HepG2 (cell line): ENCODE results near the gene NAT9. TPM values are rescaled to one million over a fixed set of nuclear protein-coding genes. Genes with fewer than 3 reads are reported as not detected.
A peak's percentile ranks its signal among the peaks of the same experiment; 100 is the strongest.

Experiments used
- HOXA3 ChIP-seq: sonication (generic); formaldehyde crosslinking; IDR thresholded peaks from 2 replicates; pipeline ENCODE4 v1.5.0; 2020; ENCODE audit warnings: missing genetic modification reagents
- PATZ1 ChIP-seq: sonication (generic); formaldehyde crosslinking; IDR thresholded peaks from 2 replicates; pipeline ENCODE4 v1.4.0; 2020; ENCODE audit warnings: missing genetic modification reagents
- TOPORS ChIP-seq: sonication (generic); formaldehyde crosslinking; IDR thresholded peaks from 2 replicates; pipeline ENCODE4 v1.8.0; 2023; ENCODE audit warnings: mild to moderate bottlenecking, missing genetic modification reagents
- ZBTB40 ChIP-seq, 2 experiments: fragments of 450-650 bp in 1 of 2; sonication (generic) in 1 of 2; formaldehyde crosslinking in 1 of 2; IDR thresholded peaks; 2 replicates each; pipeline versions ENCODE4 v1.6.1 to v1.8.0; 2016 to 2022; ENCODE audit warnings: antibody characterized with exemption in 1 of 2, mild to moderate bottlenecking in 1 of 2, missing genetic modification reagents in 1 of 2
- ZC3H13 ChIP-seq: sonication (generic); formaldehyde crosslinking; IDR thresholded peaks from 2 replicates; pipeline ENCODE4 v1.8.1; 2023; ENCODE audit warnings: mild to moderate bottlenecking, missing genetic modification reagents, moderate library complexity
- ZNF234 ChIP-seq: sonication (generic); formaldehyde crosslinking; conservative IDR thresholded peaks from 2 replicates; pipeline ENCODE4 v1.5.1; 2020; ENCODE audit warnings: mild to moderate bottlenecking, missing genetic modification reagents
- polyA plus RNA-seq, 8 experiments: library from polyadenylated mRNA; depleted of rRNA in 3 of 8; stranded (reverse) in 7 of 8; unstranded in 1 of 8; fragments of >200 nt; fragmentation: Illumina TruSeq in 4 of 8; extraction: Trizol in 4 of 8; gene quantifications; 2 replicates each; pipeline versions ENCODE4 v1.2.1 to v1.2.3, GENCODE V29; 2011 to 2016; ENCODE audit warnings: low read depth in 4 of 8, missing spikeins in 1 of 8, mixed read lengths in 1 of 8; ENCODE audit not compliant: insufficient read depth in 1 of 8
- total RNA-seq, 5 experiments: library from RNA; depleted of rRNA; stranded (reverse); fragments of >200 nt; fragmentation: Illumina TruSeq; extraction: Trizol; gene quantifications; 2 replicates each; pipeline ENCODE4 v1.2.3, GENCODE V29; 2016; ENCODE audit warnings: low read depth in 1 of 5
- TF ChIP-seq, protein P1 (sequence below): sonication (generic); formaldehyde crosslinking; IDR thresholded peaks from 2 replicates; pipeline ENCODE4 v1.4.0; 2020; ENCODE audit warnings: mild to moderate bottlenecking, missing genetic modification reagents

NAT9 gene
- total and polyA plus RNA-seq, 2 of the 13 experiments (the other 11 are each of a cell fraction or from before 2014, with no cell fraction given), result 39.7 to 44.2 TPM

GRCh38 chr17:74763565-74764387, 12.4 kb downstream of the NAT9 start (continued):
- TF ChIP-seq, protein P1, sequence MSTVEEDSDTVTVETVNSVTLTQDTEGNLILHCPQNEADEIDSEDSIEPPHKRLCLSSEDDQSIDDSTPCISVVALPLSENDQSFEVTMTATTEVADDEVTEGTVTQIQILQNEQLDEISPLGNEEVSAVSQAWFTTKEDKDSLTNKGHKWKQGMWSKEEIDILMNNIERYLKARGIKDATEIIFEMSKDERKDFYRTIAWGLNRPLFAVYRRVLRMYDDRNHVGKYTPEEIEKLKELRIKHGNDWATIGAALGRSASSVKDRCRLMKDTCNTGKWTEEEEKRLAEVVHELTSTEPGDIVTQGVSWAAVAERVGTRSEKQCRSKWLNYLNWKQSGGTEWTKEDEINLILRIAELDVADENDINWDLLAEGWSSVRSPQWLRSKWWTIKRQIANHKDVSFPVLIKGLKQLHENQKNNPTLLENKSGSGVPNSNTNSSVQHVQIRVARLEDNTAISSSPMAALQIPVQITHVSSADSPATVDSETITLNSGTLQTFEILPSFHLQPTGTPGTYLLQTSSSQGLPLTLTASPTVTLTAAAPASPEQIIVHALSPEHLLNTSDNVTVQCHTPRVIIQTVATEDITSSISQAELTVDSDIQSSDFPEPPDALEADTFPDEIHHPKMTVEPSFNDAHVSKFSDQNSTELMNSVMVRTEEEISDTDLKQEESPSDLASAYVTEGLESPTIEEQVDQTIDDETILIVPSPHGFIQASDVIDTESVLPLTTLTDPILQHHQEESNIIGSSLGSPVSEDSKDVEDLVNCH (CRISPR knock-in tag), result no peak
- no peak for TF ChIP-seq TOPORS
- peak; percentile 99 for TF ChIP-seq PATZ1 (CRISPR knock-in tag)
- TF ChIP-seq HOXA3, result peak; percentile 84
- no peak for TF ChIP-seq ZBTB40 (IDR thresholded peaks at IDR 0.05)
- TF ChIP-seq ZBTB40 (CRISPR knock-in tag; IDR thresholded peaks at IDR 0.05), result peak; percentile 70; the same call in 1 of the 2 replicates
- no peak for TF ChIP-seq ZNF234 (CRISPR knock-in tag)
- TF ChIP-seq ZC3H13 (CRISPR knock-in tag), result 0 out of 2 replicates have a peak, but pooled peaks have one; percentile 9
